DND-41 (cell line): ENCODE measurements around the gene SSTR4.
A peak's percentile ranks its signal among the peaks of the same experiment; 100 is the strongest.

ENCODE experiments used
- ATAC-seq: fragments of 200-7000 bp; cut with Tn5 transposase; 3 replicates; pipeline ENCODE4 v1.9.1; 2021; ENCODE audit warnings: low read depth; ENCODE audit not compliant: insufficient read depth
- DNase-seq: peaks from one replicate; pipeline ENCODE4 v3.0.0-alpha.2; 2020
- H2AFZ ChIP-seq: 2 replicates; pipeline ENCODE4 v1.6.0; 2012; ENCODE audit warnings: low read depth, low read length
- H3K27ac ChIP-seq: 2 replicates; pipeline ENCODE4 v1.5.1; 2012; ENCODE audit warnings: low read length, inconsistent platforms
- H3K27me3 ChIP-seq: fragments of 200-600 bp; sonication (generic); 2 replicates; pipeline ENCODE4 v1.6.0; 2012; ENCODE audit warnings: low read length, mild to moderate bottlenecking, inconsistent platforms; ENCODE audit not compliant: insufficient read depth, poor library complexity
- H3K36me3 ChIP-seq: 2 replicates; pipeline ENCODE4 v1.5.1; 2012; ENCODE audit warnings: low read length, inconsistent platforms; ENCODE audit not compliant: insufficient read depth
- H3K4me1 ChIP-seq: 2 replicates; pipeline ENCODE4 v1.5.1; 2012; ENCODE audit warnings: mild to moderate bottlenecking, low read length; ENCODE audit not compliant: insufficient read depth
- H3K4me2 ChIP-seq: 2 replicates; pipeline ENCODE4 v1.6.0; 2012; ENCODE audit warnings: mild to moderate bottlenecking, moderate library complexity, low read length, inconsistent platforms; ENCODE audit not compliant: insufficient read depth
- H3K4me3 ChIP-seq, 2 experiments: fragments of 200-600 bp in 1 of 2; shearing (Covaris generic) in 1 of 2; 2 replicates each; pipeline ENCODE4 v1.5.1; 2012 to 2016; ENCODE audit warnings: inconsistent platforms in 2 of 2, low read length in 2 of 2, mild to moderate bottlenecking in 2 of 2, low read depth in 1 of 2, moderate library complexity in 1 of 2
- H3K79me2 ChIP-seq: 2 replicates; pipeline ENCODE4 v1.6.0; 2012; ENCODE audit warnings: low read length, inconsistent platforms; ENCODE audit not compliant: insufficient read depth
- H3K9ac ChIP-seq: 2 replicates; pipeline ENCODE4 v1.6.0; 2012; ENCODE audit warnings: low read depth, mild to moderate bottlenecking, inconsistent platforms, low read length, moderate library complexity
- H3K9me3 ChIP-seq: 2 replicates; pipeline ENCODE4 v1.5.1; 2012; ENCODE audit warnings: low read length, moderate library complexity, mild to moderate bottlenecking, inconsistent platforms; ENCODE audit not compliant: insufficient read depth, severe bottlenecking
- H4K20me1 ChIP-seq: 2 replicates; pipeline ENCODE4 v1.6.0; 2012; ENCODE audit warnings: low read length; ENCODE audit not compliant: insufficient read depth
- CTCF ChIP-seq: IDR thresholded peaks from 2 replicates; pipeline ENCODE4 v1.5.1; 2012; ENCODE audit warnings: borderline replicate concordance, low read length, moderate library complexity, mild to moderate bottlenecking; ENCODE audit not compliant: poor library complexity, severe bottlenecking; ENCODE audit errors: extremely low read depth
- EZH2 ChIP-seq: IDR thresholded peaks from 3 replicates; pipeline ENCODE4 v1.6.1; 2012; ENCODE audit warnings: borderline replicate concordance, low read depth, mild to moderate bottlenecking, moderate library complexity, low read length, inconsistent platforms; ENCODE audit not compliant: severe bottlenecking

SSTR4 gene

DNA sequence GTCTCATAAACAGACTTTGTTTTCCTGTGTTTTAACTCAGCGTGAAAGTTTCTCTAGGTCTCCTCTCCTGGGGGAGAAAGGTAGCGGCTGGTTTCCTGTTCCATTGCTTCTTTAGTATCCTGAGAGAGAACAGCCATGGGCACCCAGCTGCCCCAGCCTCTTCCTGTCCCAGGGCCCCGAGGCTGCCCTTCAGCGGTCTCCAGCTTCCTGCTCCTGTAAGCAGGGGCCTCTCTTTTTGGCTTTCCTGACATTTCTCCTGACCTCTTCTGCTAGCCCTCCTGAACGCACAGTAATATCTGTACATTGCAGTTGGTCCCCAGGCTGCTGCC is 2.4 kb upstream of the SSTR4 start:
- DNase-seq (peak; percentile 60), ATAC-seq (peak; percentile 51)
- Histone ChIP-seq H3K9me3 (no peaks in the 10 kb centered on the region), H4K20me1 (no peaks in the 10 kb centered on the region), H2AFZ (peak overlapping the region; percentile 58), H3K27ac (peak overlapping the region; percentile 83), H3K27me3 (no peaks in the 10 kb centered on the region), H3K4me2 (no peak overlapping the region), H3K36me3 (no peaks in the 10 kb centered on the region), H3K4me3 (no peak overlapping the region), H3K79me2 (no peaks in the 10 kb centered on the region), H3K4me1 (peaks cover 63% of the 10 kb centered on the region), H3K9ac (peak overlapping the region; percentile 24; the same call in 1 of the 2 replicates)
- no peak for TF ChIP-seq CTCF

DNA sequence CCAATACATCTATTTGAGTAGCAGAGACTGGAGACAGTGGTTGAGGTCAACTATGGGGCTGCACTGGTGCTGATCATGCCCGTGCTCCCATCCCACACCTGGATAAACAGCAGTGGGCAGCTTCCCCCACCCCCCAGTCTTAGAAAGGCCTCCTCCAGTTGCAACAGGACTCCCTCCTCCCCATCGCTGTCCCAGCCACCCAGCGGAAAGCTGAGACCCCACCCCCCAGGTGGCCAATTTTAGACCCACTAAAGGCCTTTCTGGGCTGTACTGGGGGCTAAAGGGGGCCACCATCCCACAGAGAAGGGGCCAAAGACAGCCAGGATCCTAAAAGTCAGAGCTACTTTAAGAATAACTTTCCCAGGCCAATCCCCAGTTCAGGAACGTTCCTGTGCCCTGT is 1.2 kb upstream of the SSTR4 start:
- no peak overlapping the region for H3K9ac ChIP-seq
- H3K9me3 ChIP-seq = no peaks in the 10 kb centered on the region
- peak overlapping the region; percentile 83; the same call in 1 of the 2 replicates for H3K27ac ChIP-seq
- peaks cover 60% of the 10 kb centered on the region for H3K4me1 ChIP-seq
- no peak overlapping the region for H2AFZ ChIP-seq
- ATAC-seq = no peak
- H3K4me3 ChIP-seq = no peak overlapping the region
- H3K36me3 ChIP-seq = no peaks in the 10 kb centered on the region
- TF ChIP-seq EZH2 (no peak), CTCF (no peak)
- no peaks in the 10 kb centered on the region for H3K27me3 ChIP-seq
- H3K79me2 ChIP-seq = no peaks in the 10 kb centered on the region
- H3K4me2 ChIP-seq = no peak overlapping the region
- DNase-seq = no peak
- H4K20me1 ChIP-seq = no peaks in the 10 kb centered on the region

DNA sequence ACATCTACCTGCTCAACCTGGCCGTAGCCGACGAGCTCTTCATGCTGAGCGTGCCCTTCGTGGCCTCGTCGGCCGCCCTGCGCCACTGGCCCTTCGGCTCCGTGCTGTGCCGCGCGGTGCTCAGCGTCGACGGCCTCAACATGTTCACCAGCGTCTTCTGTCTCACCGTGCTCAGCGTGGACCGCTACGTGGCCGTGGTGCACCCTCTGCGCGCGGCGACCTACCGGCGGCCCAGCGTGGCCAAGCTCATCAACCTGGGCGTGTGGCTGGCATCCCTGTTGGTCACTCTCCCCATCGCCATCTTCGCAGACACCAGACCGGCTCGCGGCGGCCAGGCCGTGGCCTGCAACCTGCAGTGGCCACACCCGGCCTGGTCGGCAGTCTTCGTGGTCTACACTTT is 619 bp downstream of the SSTR4 start:
- H4K20me1 ChIP-seq = no peaks in the 10 kb centered on the region
- no peak for DNase-seq
- no peak for TF ChIP-seq CTCF
- no peak for TF ChIP-seq EZH2
- H3K4me2 ChIP-seq = no peak overlapping the region
- ATAC-seq = no peak
- H3K36me3 ChIP-seq = no peaks in the 10 kb centered on the region
- H3K79me2 ChIP-seq = no peaks in the 10 kb centered on the region
- H3K9me3 ChIP-seq = no peaks in the 10 kb centered on the region
- H2AFZ ChIP-seq = no peak overlapping the region
- H3K9ac ChIP-seq = no peak overlapping the region
- no peak overlapping the region for H3K4me3 ChIP-seq
- no peaks in the 10 kb centered on the region for H3K27me3 ChIP-seq
- H3K4me1 ChIP-seq = peaks cover 56% of the 10 kb centered on the region
- peak overlapping the region; percentile 51; the same call in 1 of the 2 replicates for H3K27ac ChIP-seq

GRCh38 chr20:23036371-23036770 is 1.3 kb downstream of the SSTR4 start:
- Histone ChIP-seq H3K36me3 (no peaks in the 10 kb centered on the region), H3K4me3 (no peak overlapping the region), H3K79me2 (no peaks in the 10 kb centered on the region), H3K9ac (peak overlapping the region; percentile 3; the same call in 1 of the 2 replicates), H4K20me1 (no peaks in the 10 kb centered on the region), H3K27me3 (no peaks in the 10 kb centered on the region), H3K27ac (peak overlapping the region; percentile 51), H3K4me2 (peak overlapping the region; percentile 33), H3K9me3 (no peaks in the 10 kb centered on the region), H2AFZ (no peak overlapping the region), H3K4me1 (peaks cover 51% of the 10 kb centered on the region)
- no peak for TF ChIP-seq EZH2
- no peak for TF ChIP-seq CTCF
- no peak for ATAC-seq
- DNase-seq = peak; percentile 33
